Measurements from ENCODE around the gene EMSY.
"Not testable (repeated sequence)": the region's sequence is repeated elsewhere in the genome, so short reads cannot be mapped to it uniquely, and the experiment has no call there.

EMSY gene

GRCh38 chr11:76444384-76445120, at the start of gene EMSY:
EMSY (plus strand) TSS chr11:76445018; CDS start chr11:76446939, 1,921 bp downstream.
- no peak for TF ChIP-seq CTCF (IDR thresholded peaks at IDR 0.05; ENCODE audit: borderline replicate concordance, insufficient read depth, low read depth, low read length)
- H3K4me3 ChIP-seq (ENCODE audit: low read depth, low read length) = peak within 1 kb of the TSS; percentile 82

GRCh38 chr11:76395296-76395695, 49.5 kb upstream of the EMSY start:
- no peak overlapping the region for H3K4me3 ChIP-seq (ENCODE audit: low read depth, low read length)
- no peak for TF ChIP-seq CTCF (IDR thresholded peaks at IDR 0.05; ENCODE audit: borderline replicate concordance, insufficient read depth, low read depth, low read length)

- TF ChIP-seq CTCF (IDR thresholded peaks at IDR 0.05; ENCODE audit: borderline replicate concordance, insufficient read depth, low read depth, low read length) = no peak
- no peak overlapping the region for H3K4me3 ChIP-seq (ENCODE audit: low read depth, low read length)
Measured at GRCh38 chr11:76397383-76397782, 47.4 kb upstream of the EMSY start.

GRCh38 chr11:76400967-76401366, 43.9 kb upstream of the EMSY start:
- no peak overlapping the region for H3K4me3 ChIP-seq (ENCODE audit: low read depth, low read length)
- TF ChIP-seq CTCF (IDR thresholded peaks at IDR 0.05; ENCODE audit: borderline replicate concordance, insufficient read depth, low read depth, low read length) = no peak

GRCh38 chr11:76401484-76401883, 43.3 kb upstream of the EMSY start:
- H3K4me3 ChIP-seq (ENCODE audit: low read depth, low read length) = not testable (repeated sequence)

- no peak overlapping the region for H3K4me3 ChIP-seq (ENCODE audit: low read depth, low read length)
- TF ChIP-seq CTCF (IDR thresholded peaks at IDR 0.05; ENCODE audit: borderline replicate concordance, insufficient read depth, low read depth, low read length) = no peak
Measured at GRCh38 chr11:76406359-76406758, 38.5 kb upstream of the EMSY start.

GRCh38 chr11:76408171-76408965, 36.5 kb upstream of the EMSY start:
- no peak overlapping the region for H3K4me3 ChIP-seq (ENCODE audit: low read depth, low read length)
- TF ChIP-seq CTCF (IDR thresholded peaks at IDR 0.05; ENCODE audit: borderline replicate concordance, insufficient read depth, low read depth, low read length) = no peak

All from GM12875 (cell line).